IMR-90 (cell line): Measurements from ENCODE around the gene NOM1. TPM values are rescaled to one million over a fixed set of nuclear protein-coding genes. Genes with fewer than 3 reads are reported as not detected.
A peak's percentile ranks its signal among the peaks of the same experiment; 100 is the strongest.

Experiments
- ATAC-seq: fragments of 200-7000 bp; cut with Tn5 transposase; 2 replicates; pipeline ENCODE4 v1.9.1; 2020; ENCODE audit warnings: low read depth, mild to moderate bottlenecking, moderate library complexity
- BruUV-seq: library from RNA; stranded (reverse); fragments of 400-500 nt; replicated peaks from 2 replicates; lab custom pipeline; 2021; lab: Mats Ljungman, UMichigan
- CTCF ChIA-PET: fragments of 300-600 bp; formaldehyde crosslinking; extraction: SDS; loops from one replicate; lab custom pipeline; 2021; ENCODE audit warnings: antibody characterized with exemption; lab: Yijun Ruan, JAX
- POLR2A ChIA-PET: fragments of 300-600 bp; sonication (Branson Sonifier 250); formaldehyde crosslinking; loops from one replicate; lab custom pipeline; 2022; ENCODE audit warnings: antibody characterized with exemption; ENCODE audit not compliant: unreplicated experiment; lab: Charles Lee
- DNase-seq: peaks from one replicate; pipeline ENCODE4 v3.0.0; 2013
- H2AFZ ChIP-seq: replicated peaks from 2 replicates; pipeline ENCODE3; 2013; ENCODE audit warnings: low read length, mild to moderate bottlenecking; ENCODE audit not compliant: poor library complexity
- H2AK5ac ChIP-seq: 2 replicates; pipeline ENCODE4 v1.6.1; 2013; ENCODE audit warnings: low read depth, low read length, inconsistent platforms
- H2AK9ac ChIP-seq: replicated peaks from 2 replicates; pipeline ENCODE3; 2013; ENCODE audit warnings: mild to moderate bottlenecking, low read depth, low read length, moderate library complexity; ENCODE audit not compliant: poor library complexity
- H2BK120ac ChIP-seq: 2 replicates; pipeline ENCODE4 v1.6.1; 2013; ENCODE audit warnings: low read depth, low read length, inconsistent platforms
- H2BK15ac ChIP-seq: 3 replicates; pipeline ENCODE4 v1.6.1; 2013; ENCODE audit warnings: low read depth, low read length, inconsistent platforms
- H2BK20ac ChIP-seq: 2 replicates; pipeline ENCODE4 v1.6.1; 2013; ENCODE audit warnings: low read depth, mild to moderate bottlenecking, inconsistent platforms, low read length, moderate library complexity
- H2BK5ac ChIP-seq: 2 replicates; pipeline ENCODE4 v1.6.1; 2013; ENCODE audit warnings: mild to moderate bottlenecking, low read depth, low read length, inconsistent platforms; ENCODE audit not compliant: poor library complexity, severe bottlenecking
- H3K14ac ChIP-seq: replicated peaks from 2 replicates; pipeline ENCODE4 v1.6.1; 2013; ENCODE audit warnings: low read depth, low read length, inconsistent platforms
- H3K18ac ChIP-seq: 2 replicates; pipeline ENCODE4 v1.6.1; 2013; ENCODE audit warnings: low read depth, low read length, control low read depth
- H3K23ac ChIP-seq: 2 replicates; pipeline ENCODE4 v1.6.1; 2013; ENCODE audit warnings: low read depth, low read length, inconsistent platforms
- H3K27ac ChIP-seq: 2 replicates; pipeline ENCODE4 v1.5.1; 2013; ENCODE audit warnings: mild to moderate bottlenecking, control low read depth, low read length; ENCODE audit not compliant: insufficient read depth
- H3K27me3 ChIP-seq: 2 replicates; pipeline ENCODE4 v1.6.1; 2013; ENCODE audit warnings: low read length; ENCODE audit not compliant: control insufficient read depth, insufficient read depth
- H3K36me3 ChIP-seq: 2 replicates; pipeline ENCODE4 v1.6.1; 2013; ENCODE audit warnings: low read length, mixed read lengths; ENCODE audit not compliant: control insufficient read depth, insufficient read depth
- H3K4ac ChIP-seq: 2 replicates; pipeline ENCODE4 v1.6.1; 2013; ENCODE audit warnings: low read depth, low read length, inconsistent platforms
- H3K4me1 ChIP-seq: 2 replicates; pipeline ENCODE4 v1.6.1; 2013; ENCODE audit warnings: low read length, mixed read lengths; ENCODE audit not compliant: control insufficient read depth, insufficient read depth
- H3K4me2 ChIP-seq: 2 replicates; pipeline ENCODE4 v1.6.1; 2013; ENCODE audit warnings: low read depth, mild to moderate bottlenecking, control low read depth, low read length, moderate library complexity
- H3K4me3 ChIP-seq: 2 replicates; pipeline ENCODE4 v1.5.1; 2013; ENCODE audit warnings: low read depth, mild to moderate bottlenecking, control low read depth, low read length, moderate library complexity; ENCODE audit not compliant: insufficient read depth
- H3K56ac ChIP-seq: 2 replicates; pipeline ENCODE4 v1.6.1; 2013; ENCODE audit warnings: low read length, inconsistent platforms; ENCODE audit not compliant: insufficient read depth; ENCODE audit errors: extremely low read depth
- H3K79me1 ChIP-seq, 2 experiments: 2 replicates each; pipeline ENCODE4 v1.6.1; 2013; ENCODE audit warnings: low read length in 2 of 2, inconsistent platforms in 1 of 2, low read depth in 1 of 2
- H3K9ac ChIP-seq: 2 replicates; pipeline ENCODE4 v1.6.1; 2013; ENCODE audit warnings: low read depth, low read length, control low read depth
- H3K9me1 ChIP-seq: 2 replicates; pipeline ENCODE4 v1.6.1; 2013; ENCODE audit warnings: low read length, inconsistent platforms; ENCODE audit not compliant: insufficient read depth
- H3K9me3 ChIP-seq: 2 replicates; pipeline ENCODE4 v1.6.1; 2013; ENCODE audit warnings: low read length; ENCODE audit not compliant: control insufficient read depth, insufficient read depth
- H4K20me1 ChIP-seq: 2 replicates; pipeline ENCODE4 v1.6.1; 2013; ENCODE audit warnings: low read length, inconsistent platforms; ENCODE audit not compliant: insufficient read depth
- H4K5ac ChIP-seq: 2 replicates; pipeline ENCODE4 v1.6.1; 2013; ENCODE audit warnings: mild to moderate bottlenecking, low read depth, low read length, control low read depth
- H4K8ac ChIP-seq, 2 experiments: 2 replicates each; pipeline ENCODE4 v1.6.1; 2013; ENCODE audit warnings: low read depth in 2 of 2, low read length in 2 of 2, control low read depth in 1 of 2, inconsistent platforms in 1 of 2
- H4K91ac ChIP-seq: 2 replicates; pipeline ENCODE4 v1.6.1; 2013; ENCODE audit warnings: low read depth, low read length, inconsistent platforms; ENCODE audit not compliant: insufficient read depth
- MAZ ChIP-seq: IDR thresholded peaks from 2 replicates; pipeline ENCODE4 v1.6.1; 2012; ENCODE audit warnings: low read depth, mild to moderate bottlenecking, low read length, improper control_type of control experiment, moderate library complexity, borderline replicate concordance
- RAD21 ChIP-seq: IDR thresholded peaks from 2 replicates; pipeline ENCODE4 v1.6.1; 2012; ENCODE audit warnings: low read length, improper control_type of control experiment
- SMC3 ChIP-seq: fragments of 150-350 bp; IDR thresholded peaks from 2 replicates; pipeline ENCODE4 v1.6.1; 2016; ENCODE audit warnings: low read depth, mild to moderate bottlenecking, antibody characterized with exemption, low read length, moderate library complexity
- WGBS, 2 experiments: methylation state at CpG; one replicate each; pipeline versions ENCODE4 v1.1.5 to v1.1.7; 2013; ENCODE audit warnings: missing lambda C conversion rate in 2 of 2; ENCODE audit not compliant: insufficient read length in 1 of 2; ENCODE audit errors: extremely low coverage in 2 of 2; 5-methylcytosine and 5-hydroxymethylcytosine counted together
- dilution Hi-C: fragments of 300-500 bp; cut with HindIII; formaldehyde crosslinking; loops from one replicate; pipeline ENCODE4 v1.14.3; 2018; ENCODE audit warnings: low sequenced_read_pairs; ENCODE audit not compliant: unreplicated experiment
- in situ Hi-C: fragments of 300-500 bp; cut with MboI; formaldehyde crosslinking; loops from 3 replicates; pipeline ENCODE4 v1.14.3; 2019; ENCODE audit warnings: low sequenced_read_pairs, inconsistent platforms, mixed read lengths
- intact Hi-C: fragments of 100-400 bp; cut with micrococcal nuclease; formaldehyde crosslinking; loops from 2 replicates; pipeline ENCODE4 v1.10.0; 2022
- polyA plus RNA-seq, 3 experiments: library from polyadenylated mRNA; depleted of rRNA; stranded (reverse); fragments of >200 nt; gene quantifications; 2 replicates each; pipeline ENCODE4 v1.2.3, GENCODE V29; 2012; ENCODE audit warnings: low replicate concordance in 1 of 3
- total RNA-seq: library from RNA; depleted of rRNA; stranded (reverse); fragments of >200 nt; gene quantifications from 2 replicates; pipeline ENCODE4 v1.2.3, GENCODE V29; 2012
- TF ChIP-seq, protein P1 (sequence below): conservative IDR thresholded peaks from 2 replicates; pipeline ENCODE4 v1.5.1; 2012; ENCODE audit warnings: mild to moderate bottlenecking, low read depth, low read length, improper control_type of control experiment

NOM1 gene
- total and polyA plus RNA-seq, 2 of the 4 experiments (the other 2 are of a cell fraction): 15.3 to 15.4 TPM

DNA sequence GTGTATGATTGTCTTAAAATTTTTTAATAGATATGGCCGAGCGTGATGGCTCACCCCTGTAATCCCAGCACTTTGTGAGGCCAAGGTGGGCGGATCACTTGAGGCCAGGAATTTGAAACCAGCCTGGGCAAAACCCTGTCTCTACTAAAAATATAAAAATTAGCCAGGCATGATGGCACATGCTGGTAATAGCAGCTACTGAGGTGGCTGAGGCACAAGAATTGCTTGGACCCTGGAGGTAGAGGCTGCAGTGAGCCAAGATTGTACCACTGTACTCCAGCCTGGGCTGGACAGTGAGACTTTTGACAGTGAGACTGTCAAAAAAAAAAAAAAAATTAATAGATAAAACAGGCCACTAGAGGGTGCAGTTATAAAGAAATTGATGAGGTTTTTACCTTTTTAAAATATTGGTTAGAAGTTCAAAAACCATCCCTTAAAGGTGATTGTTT, 20.5 kb downstream of the NOM1 start:
- H2BK15ac ChIP-seq: no peak overlapping the region
- no peak overlapping the region for H3K23ac ChIP-seq
- H3K9ac ChIP-seq: no peak overlapping the region
- H2BK5ac ChIP-seq: no peak overlapping the region
- H2AFZ ChIP-seq: no peak overlapping the region
- H3K4me3 ChIP-seq: no peak overlapping the region
- H3K79me1 ChIP-seq: peaks cover 0 to 3% of the 10 kb centered on the region in 2 experiments; a peak in 1 of 4 replicates
- H4K20me1 ChIP-seq: no peaks in the 10 kb centered on the region; the same call in 1 of the 2 replicates
- dilution Hi-C loops (no loop called here), in situ Hi-C loops (loop anchor here (25.0 kb wide), 3 partner anchors 167 to 417 kb away; partner anchors contain the start of gene UBE3C), intact Hi-C loops (loop anchor here (1.0 to 10.0 kb wide), 4 partner anchors 167 to 405 kb away; partner anchors contain the start of gene UBE3C)
- no peak overlapping the region for H2BK120ac ChIP-seq
- no TSS peak for BruUV-seq
- no peak overlapping the region for H3K56ac ChIP-seq
- TF ChIP-seq MAZ (no peak), SMC3 (peak; percentile 30; the same call in 1 of the 2 replicates), RAD21 (peak; percentile 31; the same call in 1 of the 2 replicates)
- TF ChIP-seq, protein P1, sequence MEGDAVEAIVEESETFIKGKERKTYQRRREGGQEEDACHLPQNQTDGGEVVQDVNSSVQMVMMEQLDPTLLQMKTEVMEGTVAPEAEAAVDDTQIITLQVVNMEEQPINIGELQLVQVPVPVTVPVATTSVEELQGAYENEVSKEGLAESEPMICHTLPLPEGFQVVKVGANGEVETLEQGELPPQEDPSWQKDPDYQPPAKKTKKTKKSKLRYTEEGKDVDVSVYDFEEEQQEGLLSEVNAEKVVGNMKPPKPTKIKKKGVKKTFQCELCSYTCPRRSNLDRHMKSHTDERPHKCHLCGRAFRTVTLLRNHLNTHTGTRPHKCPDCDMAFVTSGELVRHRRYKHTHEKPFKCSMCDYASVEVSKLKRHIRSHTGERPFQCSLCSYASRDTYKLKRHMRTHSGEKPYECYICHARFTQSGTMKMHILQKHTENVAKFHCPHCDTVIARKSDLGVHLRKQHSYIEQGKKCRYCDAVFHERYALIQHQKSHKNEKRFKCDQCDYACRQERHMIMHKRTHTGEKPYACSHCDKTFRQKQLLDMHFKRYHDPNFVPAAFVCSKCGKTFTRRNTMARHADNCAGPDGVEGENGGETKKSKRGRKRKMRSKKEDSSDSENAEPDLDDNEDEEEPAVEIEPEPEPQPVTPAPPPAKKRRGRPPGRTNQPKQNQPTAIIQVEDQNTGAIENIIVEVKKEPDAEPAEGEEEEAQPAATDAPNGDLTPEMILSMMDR: peak; percentile 45
- H2AK5ac ChIP-seq: no peak overlapping the region
- H3K27ac ChIP-seq: no peak overlapping the region
- H3K4ac ChIP-seq: no peak overlapping the region
- no peak overlapping the region for H3K18ac ChIP-seq
- H4K5ac ChIP-seq: no peak overlapping the region
- peak; percentile 82 for ATAC-seq
- 100% methylated on average over 2 of the region's 3 CpGs; no CpG with 5 or more reads in 1 of the 2 experiments for whole genome bisulfite sequencing, 2 experiments
- H2AK9ac ChIP-seq: no peak overlapping the region
- no peak overlapping the region for H4K8ac ChIP-seq
- CTCF ChIA-PET: interaction anchor here (0.6 to 1.0 kb wide), 2 partner anchors 109 to 434 kb away, joined by 3 to 5 read pairs; no protein-coding TSS in a partner anchor
- no peaks in the 10 kb centered on the region for H3K4me1 ChIP-seq
- H4K91ac ChIP-seq: no peak overlapping the region
- no peaks in the 10 kb centered on the region for H3K27me3 ChIP-seq
- no peak overlapping the region for H3K4me2 ChIP-seq
- peak; percentile 9 for DNase-seq
- no peak overlapping the region for H3K14ac ChIP-seq
- no peaks in the 10 kb centered on the region for H3K9me3 ChIP-seq
- POLR2A ChIA-PET: no interaction called here
- peaks cover 41% of the 10 kb centered on the region for H3K36me3 ChIP-seq
- no peak overlapping the region for H2BK20ac ChIP-seq
- H3K9me1 ChIP-seq: no peaks in the 10 kb centered on the region
